K562 (cell line): ENCODE measurements around the gene SYNGR3. TPM values are rescaled to one million over a fixed set of nuclear protein-coding genes. Genes with fewer than 3 reads are reported as not detected.

ENCODE experiments used
- CCNT2 ChIP-seq: IDR thresholded peaks from 2 replicates; pipeline ENCODE4 v1.6.1; 2011; ENCODE audit warnings: borderline replicate concordance, low read depth, mild to moderate bottlenecking, moderate library complexity, mixed read lengths, low read length; ENCODE audit not compliant: insufficient read length; ENCODE audit errors: extremely low read depth
- ELF1 ChIP-seq: fragments of 200-800 bp; sonication (Bioruptor generic); IDR thresholded peaks from 2 replicates; pipeline ENCODE4 v1.6.1; 2016; ENCODE audit warnings: missing genetic modification characterization, missing compliant biosample characterization
- FOXK1 ChIP-seq: sonication (generic); formaldehyde crosslinking; IDR thresholded peaks from 2 replicates; pipeline ENCODE4 v1.8.0; 2022; ENCODE audit warnings: missing genetic modification reagents, mild to moderate bottlenecking, borderline replicate concordance
- JUND ChIP-seq, 2 experiments: IDR thresholded peaks; 2 replicates in 1 of 2; 3 replicates in 1 of 2; pipeline ENCODE4 v1.6.1; 2011; ENCODE audit warnings: borderline replicate concordance in 2 of 2, low read depth in 2 of 2, low read length in 2 of 2, improper control_type of control experiment in 1 of 2, missing biosample characterization in 1 of 2, missing genetic modification characterization in 1 of 2, missing genetic modification reagents in 1 of 2
- KAT7 ChIP-seq: sonication (generic); formaldehyde crosslinking; IDR thresholded peaks from 2 replicates; pipeline ENCODE4 v1.8.0; 2022; ENCODE audit warnings: missing genetic modification reagents, mild to moderate bottlenecking, borderline replicate concordance
- LCOR ChIP-seq: sonication (generic); formaldehyde crosslinking; IDR thresholded peaks from 2 replicates; pipeline ENCODE4 v1.8.0; 2022; ENCODE audit warnings: mild to moderate bottlenecking, missing genetic modification reagents
- MEF2D ChIP-seq: conservative IDR thresholded peaks from 2 replicates; pipeline ENCODE4 v1.6.1; 2016; ENCODE audit warnings: low read depth, missing genetic modification characterization, missing compliant biosample characterization
- NCOR1 ChIP-seq: fragments of 450-650 bp; IDR thresholded peaks from 2 replicates; pipeline ENCODE4 v1.6.1; 2016; ENCODE audit warnings: mild to moderate bottlenecking, moderate library complexity
- NFRKB ChIP-seq: fragments of 450-650 bp; IDR thresholded peaks from 2 replicates; pipeline ENCODE4 v1.6.1; 2016; ENCODE audit warnings: low read depth
- NUFIP1 ChIP-seq: fragments of 450-650 bp; IDR thresholded peaks from 2 replicates; pipeline ENCODE4 v1.6.1; 2018; ENCODE audit not compliant: partially characterized antibody
- OTX1 ChIP-seq: fragments of 450-650 bp; formaldehyde crosslinking; IDR thresholded peaks from 2 replicates; pipeline ENCODE4 v1.4.0; 2022; ENCODE audit warnings: mild to moderate bottlenecking
- RAD51 ChIP-seq: fragments of 450-650 bp; IDR thresholded peaks from 2 replicates; pipeline ENCODE4 v1.7.1; 2016; ENCODE audit warnings: low read depth, mild to moderate bottlenecking, borderline replicate concordance
- SUPT5H ChIP-seq: fragments of 450-650 bp; IDR thresholded peaks from 2 replicates; pipeline ENCODE4 v1.6.1; 2016
- TAL1 ChIP-seq: fragments of 450-650 bp; IDR thresholded peaks from 2 replicates; pipeline ENCODE4 v1.6.1; 2016; ENCODE audit warnings: mild to moderate bottlenecking
- XRCC5 ChIP-seq: fragments of 200-400 bp; formaldehyde crosslinking; IDR thresholded peaks from 2 replicates; pipeline ENCODE4 v1.6.1; 2017; ENCODE audit warnings: low read depth, mild to moderate bottlenecking, low read length
- ZFX ChIP-seq: sonication (generic); formaldehyde crosslinking; IDR thresholded peaks from 2 replicates; pipeline ENCODE4 v1.8.0; 2022; ENCODE audit warnings: mild to moderate bottlenecking, missing genetic modification reagents, moderate library complexity
- ZNF551 ChIP-seq: fragments of 250-450 bp; sonication (Bioruptor Pico); IDR thresholded peaks from 2 replicates; pipeline ENCODE4 v1.5.0; 2021; ENCODE audit warnings: mild to moderate bottlenecking, moderate library complexity
- polyA plus RNA-seq, 8 experiments: library from polyadenylated mRNA; depleted of rRNA in 4 of 8; stranded (reverse) in 5 of 8; unstranded in 3 of 8; fragments of >200 nt; fragmentation: Nextera tagmentation in 2 of 8; fragmentation: Illumina TruSeq in 1 of 8; extraction: Ambion mirVana in 2 of 8; extraction: Trizol in 1 of 8; gene quantifications; 2 replicates each; pipeline versions ENCODE4 v1.2.1 to v1.2.3, GENCODE V29; 2011 to 2014; ENCODE audit warnings: inconsistent platforms in 1 of 8, missing spikeins in 1 of 8
- total RNA-seq, 7 experiments: library from RNA; depleted of rRNA in 6 of 7; stranded (reverse); fragments of >200 nt in 6 of 7; fragmentation: Illumina TruSeq in 2 of 7; extraction: Trizol in 2 of 7; gene quantifications; 2 replicates each; pipeline versions ENCODE4 v1.2.1 to v1.2.3, GENCODE V29; 2011 to 2021; ENCODE audit warnings: low replicate concordance in 1 of 7
- TF ChIP-seq, protein P1 (sequence below): sonication (generic); IDR thresholded peaks from 2 replicates; pipeline ENCODE4 v1.6.1; 2016
- TF ChIP-seq, protein P2 (sequence below): fragments of 250-450 bp; sonication (Bioruptor Pico); IDR thresholded peaks from 2 replicates; pipeline ENCODE4 v1.4.0; 2020
- TF ChIP-seq, protein P3 (sequence below): sonication (generic); formaldehyde crosslinking; IDR thresholded peaks from 2 replicates; pipeline ENCODE4 v1.8.1; 2023; ENCODE audit warnings: mild to moderate bottlenecking, missing genetic modification reagents
- TF ChIP-seq, protein P4 (sequence below): fragments of 450-650 bp; IDR thresholded peaks from 2 replicates; pipeline ENCODE4 v1.7.1; 2018; ENCODE audit warnings: mild to moderate bottlenecking, low read depth; ENCODE audit not compliant: partially characterized antibody

SYNGR3 gene
- total and polyA plus RNA-seq, 9 of the 15 experiments (the other 6 are each of a cell fraction or from before 2014, with no cell fraction given): 3.7 to 69.2 (median 36.3) TPM

DNA sequence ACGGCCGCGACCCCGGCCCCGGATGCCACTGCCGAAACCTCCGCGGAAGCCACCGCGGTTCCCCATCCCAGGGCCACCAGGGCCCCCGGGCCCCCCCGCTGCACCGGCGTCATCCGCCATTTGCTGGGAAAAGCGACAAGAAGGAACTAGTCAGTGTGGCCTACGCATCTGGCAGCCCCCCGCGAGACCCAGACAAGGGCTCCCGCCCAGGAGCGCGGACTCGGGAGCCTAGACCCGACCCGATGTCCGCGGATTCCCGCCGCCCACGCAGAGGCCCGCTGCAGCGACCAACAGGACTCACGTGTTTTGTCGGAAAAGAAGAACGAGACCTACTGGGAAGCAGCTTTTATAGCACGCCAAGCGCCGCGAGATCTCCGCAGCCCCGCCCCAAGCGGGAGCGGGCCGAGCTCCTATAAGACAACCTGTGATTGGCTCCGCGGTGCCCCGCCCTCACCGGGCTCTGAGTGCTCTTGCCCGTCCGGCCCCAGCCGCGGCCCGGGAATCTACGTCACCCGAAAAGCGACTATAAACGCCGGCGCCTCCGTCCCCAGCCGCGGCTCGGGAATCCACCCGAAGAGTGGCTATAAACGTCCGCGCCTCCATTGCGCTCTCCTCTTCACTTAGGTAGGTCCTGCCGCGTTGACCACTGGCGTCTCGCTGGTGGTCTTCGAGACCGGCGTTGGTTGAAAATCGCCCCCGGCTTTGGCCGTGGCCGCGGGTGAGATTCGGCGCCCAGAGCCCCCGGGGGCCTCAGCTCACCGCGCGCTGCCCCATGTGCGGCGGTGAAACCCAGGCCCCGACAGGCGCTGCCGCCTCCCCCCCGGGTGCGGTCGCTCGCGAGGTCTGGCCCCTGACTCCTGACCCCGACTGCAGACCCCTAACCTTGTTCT is 25.0 kb upstream of the SYNGR3 start, which contains the start of gene RPS2 (continued):
- TF ChIP-seq NUFIP1 (no peak), LCOR (CRISPR knock-in tag) (peak; percentile 61; the same call in 1 of the 2 replicates), NFRKB (peak; percentile 49), ZNF551 (CRISPR knock-in tag) (no peak), SUPT5H (peak; percentile 100), NCOR1 (peak; percentile 68), OTX1 (CRISPR knock-in tag) (0 out of 2 replicates have a peak, but pooled peaks have one; percentile 49), ZFX (peak; percentile 96), CCNT2 (peak; percentile 52), FOXK1 (CRISPR knock-in tag) (peak; percentile 58; the same call in 1 of the 2 replicates), MEF2D (tag) (no peak), TAL1 (no peak), JUND (IDR thresholded peaks at IDR 0.05; ENCODE audit: borderline replicate concordance, low read depth, low read length) (0 out of 2 replicates have a peak, but pooled peaks have one; percentile 53), JUND (tag; IDR thresholded peaks at IDR 0.05; ENCODE audit: borderline replicate concordance, low read depth, low read length) (no peak), ELF1 (peak; percentile 72), XRCC5 (peak; percentile 52), KAT7 (peak; percentile 42), RAD51 (0 out of 2 replicates have a peak, but pooled peaks have one; percentile 23)
- TF ChIP-seq, protein P1, sequence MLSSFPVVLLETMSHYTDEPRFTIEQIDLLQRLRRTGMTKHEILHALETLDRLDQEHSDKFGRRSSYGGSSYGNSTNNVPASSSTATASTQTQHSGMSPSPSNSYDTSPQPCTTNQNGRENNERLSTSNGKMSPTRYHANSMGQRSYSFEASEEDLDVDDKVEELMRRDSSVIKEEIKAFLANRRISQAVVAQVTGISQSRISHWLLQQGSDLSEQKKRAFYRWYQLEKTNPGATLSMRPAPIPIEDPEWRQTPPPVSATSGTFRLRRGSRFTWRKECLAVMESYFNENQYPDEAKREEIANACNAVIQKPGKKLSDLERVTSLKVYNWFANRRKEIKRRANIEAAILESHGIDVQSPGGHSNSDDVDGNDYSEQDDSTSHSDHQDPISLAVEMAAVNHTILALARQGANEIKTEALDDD: 0 out of 2 replicates have a peak, but pooled peaks have one; percentile 21
- TF ChIP-seq, protein P2, sequence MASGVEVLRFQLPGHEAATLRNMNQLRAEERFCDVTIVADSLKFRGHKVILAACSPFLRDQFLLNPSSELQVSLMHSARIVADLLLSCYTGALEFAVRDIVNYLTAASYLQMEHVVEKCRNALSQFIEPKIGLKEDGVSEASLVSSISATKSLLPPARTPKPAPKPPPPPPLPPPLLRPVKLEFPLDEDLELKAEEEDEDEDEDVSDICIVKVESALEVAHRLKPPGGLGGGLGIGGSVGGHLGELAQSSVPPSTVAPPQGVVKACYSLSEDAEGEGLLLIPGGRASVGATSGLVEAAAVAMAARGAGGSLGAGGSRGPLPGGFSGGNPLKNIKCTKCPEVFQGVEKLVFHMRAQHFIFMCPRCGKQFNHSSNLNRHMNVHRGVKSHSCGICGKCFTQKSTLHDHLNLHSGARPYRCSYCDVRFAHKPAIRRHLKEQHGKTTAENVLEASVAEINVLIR (CRISPR knock-in tag): peak; percentile 89
- TF ChIP-seq, protein P3, sequence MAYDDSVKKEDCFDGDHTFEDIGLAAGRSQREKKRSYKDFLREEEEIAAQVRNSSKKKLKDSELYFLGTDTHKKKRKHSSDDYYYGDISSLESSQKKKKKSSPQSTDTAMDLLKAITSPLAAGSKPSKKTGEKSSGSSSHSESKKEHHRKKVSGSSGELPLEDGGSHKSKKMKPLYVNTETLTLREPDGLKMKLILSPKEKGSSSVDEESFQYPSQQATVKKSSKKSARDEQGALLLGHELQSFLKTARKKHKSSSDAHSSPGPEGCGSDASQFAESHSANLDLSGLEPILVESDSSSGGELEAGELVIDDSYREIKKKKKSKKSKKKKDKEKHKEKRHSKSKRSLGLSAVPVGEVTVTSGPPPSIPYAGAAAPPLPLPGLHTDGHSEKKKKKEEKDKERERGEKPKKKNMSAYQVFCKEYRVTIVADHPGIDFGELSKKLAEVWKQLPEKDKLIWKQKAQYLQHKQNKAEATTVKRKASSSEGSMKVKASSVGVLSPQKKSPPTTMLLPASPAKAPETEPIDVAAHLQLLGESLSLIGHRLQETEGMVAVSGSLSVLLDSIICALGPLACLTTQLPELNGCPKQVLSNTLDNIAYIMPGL (CRISPR knock-in tag): peak; percentile 9
- TF ChIP-seq, protein P4, sequence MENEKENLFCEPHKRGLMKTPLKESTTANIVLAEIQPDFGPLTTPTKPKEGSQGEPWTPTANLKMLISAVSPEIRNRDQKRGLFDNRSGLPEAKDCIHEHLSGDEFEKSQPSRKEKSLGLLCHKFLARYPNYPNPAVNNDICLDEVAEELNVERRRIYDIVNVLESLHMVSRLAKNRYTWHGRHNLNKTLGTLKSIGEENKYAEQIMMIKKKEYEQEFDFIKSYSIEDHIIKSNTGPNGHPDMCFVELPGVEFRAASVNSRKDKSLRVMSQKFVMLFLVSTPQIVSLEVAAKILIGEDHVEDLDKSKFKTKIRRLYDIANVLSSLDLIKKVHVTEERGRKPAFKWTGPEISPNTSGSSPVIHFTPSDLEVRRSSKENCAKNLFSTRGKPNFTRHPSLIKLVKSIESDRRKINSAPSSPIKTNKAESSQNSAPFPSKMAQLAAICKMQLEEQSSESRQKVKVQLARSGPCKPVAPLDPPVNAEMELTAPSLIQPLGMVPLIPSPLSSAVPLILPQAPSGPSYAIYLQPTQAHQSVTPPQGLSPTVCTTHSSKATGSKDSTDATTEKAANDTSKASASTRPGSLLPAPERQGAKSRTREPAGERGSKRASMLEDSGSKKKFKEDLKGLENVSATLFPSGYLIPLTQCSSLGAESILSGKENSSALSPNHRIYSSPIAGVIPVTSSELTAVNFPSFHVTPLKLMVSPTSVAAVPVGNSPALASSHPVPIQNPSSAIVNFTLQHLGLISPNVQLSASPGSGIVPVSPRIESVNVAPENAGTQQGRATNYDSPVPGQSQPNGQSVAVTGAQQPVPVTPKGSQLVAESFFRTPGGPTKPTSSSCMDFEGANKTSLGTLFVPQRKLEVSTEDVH: peak; percentile 64
